Activated naive CD8-positive, alpha-beta T cell treated with anti-CD3 and anti-CD28 coated beads, Interleukin-2, amount 50 U/mL, for 24 hours (primary cell): ENCODE data around the gene HENMT1.
A peak's percentile ranks its signal among the peaks of the same experiment; 100 is the strongest.
"Not testable (repeated sequence)": the region's sequence is repeated elsewhere in the genome, so short reads cannot be mapped to it uniquely, and the experiment has no call there.

Experiments used
- ATAC-seq: fragments of 150-1000 bp; cut with Tn5 transposase; one replicate; pipeline ENCODE4 v1.10.0; 2021
- DNase-seq: peaks from one replicate; pipeline ENCODE4 v3.0.0; 2021
- H3K27ac Mint-ChIP-seq: one replicate; pipeline ENCODE4 v1.8.0; 2021; ENCODE audit warnings: mild to moderate bottlenecking, mixed read lengths
- H3K27me3 Mint-ChIP-seq: one replicate; pipeline ENCODE4 v1.8.0; 2021; ENCODE audit warnings: mixed read lengths
- H3K36me3 Mint-ChIP-seq: one replicate; pipeline ENCODE4 v1.8.0; 2021; ENCODE audit warnings: low read depth, mixed read lengths
- H3K4me1 Mint-ChIP-seq: one replicate; pipeline ENCODE4 v1.8.0; 2021; ENCODE audit warnings: mixed read lengths
- H3K4me3 Mint-ChIP-seq: one replicate; pipeline ENCODE4 v1.8.0; 2021; ENCODE audit warnings: mild to moderate bottlenecking, moderate library complexity, mixed read lengths
- H3K9me3 Mint-ChIP-seq: one replicate; pipeline ENCODE4 v1.8.0; 2021; ENCODE audit warnings: mixed read lengths

The HENMT1 gene

GRCh38 chr1:108661030-108661609 is at the start of gene HENMT1:
HENMT1 (minus strand) TSS chr1:108661093; CDS start chr1:108659884, 1,209 bp downstream.
- peaks cover 51% of the 10 kb centered on the region for H3K4me1 Mint-ChIP-seq
- H3K9me3 Mint-ChIP-seq = no peaks in the 10 kb centered on the region
- H3K4me3 Mint-ChIP-seq = peak within 1 kb of the TSS; percentile 82
- ATAC-seq (peak; percentile 75), DNase-seq (peak; percentile 79)
- H3K27me3 Mint-ChIP-seq = no peaks in the 10 kb centered on the region
- H3K27ac Mint-ChIP-seq = peak within 1 kb of the TSS; percentile 95
- H3K36me3 Mint-ChIP-seq = peaks cover 6% of the 10 kb centered on the region

GRCh38 chr1:108708691-108709660 is 48.1 kb upstream of the HENMT1 start:
- Mint-ChIP-seq H3K27ac (no peak overlapping the region), H3K9me3 (no peaks in the 10 kb centered on the region), H3K36me3 (no peaks in the 10 kb centered on the region), H3K4me3 (no peak overlapping the region), H3K4me1 (peaks cover 16% of the 10 kb centered on the region), H3K27me3 (peaks cover 6% of the 10 kb centered on the region)
- peak; percentile 82 for ATAC-seq
- peak; percentile 61 for DNase-seq

GRCh38 chr1:108706643-108707042 is 45.8 kb upstream of the HENMT1 start:
- H3K27ac Mint-ChIP-seq = no peak overlapping the region

GRCh38 chr1:108704496-108704895 is 43.6 kb upstream of the HENMT1 start:
- Mint-ChIP-seq H3K27ac (peak overlapping the region; percentile 86), H3K9me3 (no peaks in the 10 kb centered on the region), H3K4me1 (peaks cover 40% of the 10 kb centered on the region), H3K4me3 (no peak overlapping the region), H3K36me3 (peaks cover 32% of the 10 kb centered on the region), H3K27me3 (no peaks in the 10 kb centered on the region)
- ATAC-seq = no peak
- no peak for DNase-seq

More at GRCh38 chr1:108706643-108707042, 45.8 kb upstream of the HENMT1 start:
- Mint-ChIP-seq H3K4me1 (peaks cover 31% of the 10 kb centered on the region), H3K36me3 (peaks cover 12% of the 10 kb centered on the region), H3K9me3 (no peaks in the 10 kb centered on the region), H3K27me3 (no peaks in the 10 kb centered on the region), H3K4me3 (no peak overlapping the region)
- no peak for DNase-seq
- ATAC-seq = no peak

- peak overlapping the region; percentile 86 for H3K27ac Mint-ChIP-seq
- ATAC-seq (peak; percentile 80), DNase-seq (no peak)
- no peaks in the 10 kb centered on the region for H3K9me3 Mint-ChIP-seq
- peaks cover 44% of the 10 kb centered on the region for H3K4me1 Mint-ChIP-seq
- H3K27me3 Mint-ChIP-seq = no peaks in the 10 kb centered on the region
- peak overlapping the region; percentile 54 for H3K4me3 Mint-ChIP-seq
- peaks cover 37% of the 10 kb centered on the region for H3K36me3 Mint-ChIP-seq
These were observed 43.0 kb upstream of the HENMT1 start for GRCh38 chr1:108703939-108704338.

GRCh38 chr1:108702109-108702508 is 41.2 kb upstream of the HENMT1 start:
- Mint-ChIP-seq H3K36me3 (peaks cover 54% of the 10 kb centered on the region), H3K4me1 (peaks cover 57% of the 10 kb centered on the region)
- H3K27me3 Mint-ChIP-seq, H3K27ac Mint-ChIP-seq, H3K4me3 Mint-ChIP-seq, ATAC-seq, DNase-seq, H3K9me3 Mint-ChIP-seq: not testable (repeated sequence)

GRCh38 chr1:108701176-108701849 is 40.4 kb upstream of the HENMT1 start:
- H3K4me3 Mint-ChIP-seq = no peak overlapping the region
- DNase-seq (no peak), ATAC-seq (no peak)
- H3K9me3 Mint-ChIP-seq = no peaks in the 10 kb centered on the region
- H3K36me3 Mint-ChIP-seq = peaks cover 62% of the 10 kb centered on the region
- H3K4me1 Mint-ChIP-seq = peaks cover 64% of the 10 kb centered on the region
- no peak overlapping the region for H3K27ac Mint-ChIP-seq
- no peaks in the 10 kb centered on the region for H3K27me3 Mint-ChIP-seq

GRCh38 chr1:108699375-108700332 is 38.8 kb upstream of the HENMT1 start:
- H3K9me3 Mint-ChIP-seq = no peaks in the 10 kb centered on the region
- H3K4me1 Mint-ChIP-seq = peaks cover 70% of the 10 kb centered on the region
- ATAC-seq = no peak
- no peaks in the 10 kb centered on the region for H3K27me3 Mint-ChIP-seq
- H3K4me3 Mint-ChIP-seq = peak overlapping the region; percentile 40
- H3K36me3 Mint-ChIP-seq = peaks cover 75% of the 10 kb centered on the region
- peak overlapping the region; percentile 68 for H3K27ac Mint-ChIP-seq
- no peak for DNase-seq

- DNase-seq (no peak), ATAC-seq (no peak)
- Mint-ChIP-seq H3K4me1 (peaks cover 63% of the 10 kb centered on the region), H3K27me3 (no peaks in the 10 kb centered on the region), H3K27ac (peak overlapping the region; percentile 84), H3K36me3 (peaks cover 75% of the 10 kb centered on the region), H3K9me3 (no peaks in the 10 kb centered on the region), H3K4me3 (peak overlapping the region; percentile 75)
These were observed 34.6 kb upstream of the HENMT1 start for GRCh38 chr1:108695535-108695934.

- ATAC-seq (peak; percentile 53), DNase-seq (peak; percentile 59)
- Mint-ChIP-seq H3K27ac (peak overlapping the region; percentile 98), H3K4me3 (peak overlapping the region; percentile 87), H3K36me3 (peaks cover 50% of the 10 kb centered on the region), H3K27me3 (no peaks in the 10 kb centered on the region), H3K4me1 (peaks cover 48% of the 10 kb centered on the region), H3K9me3 (no peaks in the 10 kb centered on the region)
These were observed 32.1 kb upstream of the HENMT1 start for GRCh38 chr1:108692724-108693655.

GRCh38 chr1:108691942-108692723 is 31.2 kb upstream of the HENMT1 start, which contains the start of gene PRPF38B:
PRPF38B (plus strand) TSS chr1:108692310; CDS start chr1:108692592, 282 bp downstream.
- Mint-ChIP-seq H3K4me3 (peak within 1 kb of the TSS; percentile 87), H3K36me3 (peaks cover 43% of the 10 kb centered on the region), H3K9me3 (no peaks in the 10 kb centered on the region), H3K27ac (peak within 1 kb of the TSS; percentile 98), H3K27me3 (no peaks in the 10 kb centered on the region), H3K4me1 (peaks cover 39% of the 10 kb centered on the region)
- ATAC-seq (peak; percentile 95), DNase-seq (peak; percentile 93)
